Measurements from ENCODE around the gene FAM20C. TPM values are rescaled to one million over a fixed set of nuclear protein-coding genes. Genes with fewer than 3 reads are reported as not detected.

Gene FAM20C
- total and polyA plus RNA-seq, 10 of the 15 experiments (the other 5 are each of a cell fraction or from before 2014, with no cell fraction given): 0.44 TPM; not detected in 9

DNA sequence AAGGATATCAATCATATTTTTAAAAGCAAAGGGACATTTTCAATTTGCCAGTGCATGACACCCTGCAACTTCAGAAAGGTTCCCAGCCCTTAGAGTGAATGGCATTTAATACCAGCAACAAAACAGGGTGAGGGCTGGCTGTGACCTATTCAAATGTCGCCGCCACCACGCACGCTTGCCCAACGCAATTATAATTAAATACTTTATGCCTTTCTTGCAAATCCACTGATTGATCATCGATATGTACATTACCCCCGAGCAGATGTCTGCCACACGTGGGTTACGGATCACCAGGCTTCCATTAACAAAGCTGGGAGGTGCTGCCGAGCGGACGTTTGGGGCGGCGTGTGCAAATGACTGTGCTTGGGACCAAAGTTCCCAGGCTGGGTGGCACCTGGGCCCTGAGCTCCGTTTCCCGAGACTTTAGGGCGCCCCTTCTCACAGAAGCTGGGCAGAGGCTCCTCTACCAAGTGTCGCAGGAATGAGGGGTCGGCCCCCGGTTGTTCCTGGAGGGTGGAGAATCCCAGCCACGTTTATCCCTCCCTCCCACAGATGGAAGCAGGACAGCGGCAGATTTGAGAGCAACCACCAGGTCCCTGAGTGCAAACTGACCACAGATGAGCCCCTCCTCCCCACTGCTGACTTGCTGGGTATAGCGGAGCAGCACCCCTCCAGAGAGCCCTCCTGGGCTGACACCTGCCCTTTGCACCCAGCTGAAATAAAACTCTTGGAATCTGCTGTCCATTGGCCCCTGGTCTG, 101.5 kb downstream of the FAM20C start:
- BruUV-seq (replicated peaks): no TSS peak
- POLR2A ChIA-PET: no interaction called here
- DNase-seq (ENCODE audit: low read depth, low spot score) (no peak), FAIRE-seq (no peak), ATAC-seq (no peak)
- Histone ChIP-seq H3K36me3 (ENCODE audit: control insufficient read depth in 2 of 2, insufficient read depth in 2 of 2, low read length in 1 of 2) (no peaks in the 10 kb centered on the region), H3K4me1 (ENCODE audit: control insufficient read depth, insufficient read depth, low read length) (no peaks in the 10 kb centered on the region), H3K27ac (ENCODE audit: control insufficient read depth, insufficient read depth) (no peak overlapping the region), H3K4me3 (no peak overlapping the region), H4K20me1 (ENCODE audit: control insufficient read depth, insufficient read depth) (no peaks in the 10 kb centered on the region), H3K27me3 (replicated peaks in 1 of 2; ENCODE audit: control insufficient read depth in 2 of 2, insufficient read depth in 2 of 2, low read length in 1 of 2) (no peaks in the 10 kb centered on the region; a peak in 1 of 4 replicates), H2AFZ (ENCODE audit: control insufficient read depth, low read depth, low read length) (no peak overlapping the region), H3K79me2 (ENCODE audit: control insufficient read depth, insufficient read depth, low read length) (no peaks in the 10 kb centered on the region), H3K9ac (ENCODE audit: control insufficient read depth, insufficient read depth, low read length) (no peak overlapping the region), H3K4me2 (ENCODE audit: control insufficient read depth, insufficient read depth) (no peak overlapping the region), H3K9me3 (replicated peaks; ENCODE audit: control insufficient read depth, insufficient read depth, low read length) (peaks cover 2% of the 10 kb centered on the region; the same call in 2 of the 3 replicates)
- intact Hi-C loops (cut with micrococcal nuclease; ENCODE audit: unreplicated experiment): no loop called here
- RAD21 ChIA-PET (ENCODE audit: unreplicated experiment): no interaction called here
- TF ChIP-seq BCLAF1 (IDR thresholded peaks at IDR 0.05): no peak
- TF ChIP-seq RAD21 (IDR thresholded peaks at IDR 0.05; ENCODE audit: insufficient read depth, low read depth, low read length): no peak
- TF ChIP-seq WRNIP1 (IDR thresholded peaks at IDR 0.05; ENCODE audit: borderline replicate concordance, low read depth, low read length): no peak
- no peak for TF ChIP-seq NR2C1 (IDR thresholded peaks at IDR 0.05)
- TF ChIP-seq NRF1 (conservative IDR thresholded peaks at IDR 0.05; ENCODE audit: low read depth, low read length): no peak
- TF ChIP-seq ZBED1 (IDR thresholded peaks at IDR 0.05; ENCODE audit: borderline replicate concordance): no peak
- TF ChIP-seq SMAD5 (IDR thresholded peaks at IDR 0.05; ENCODE audit: low read depth): no peak
- WGBS (ENCODE audit: insufficient coverage, insufficient replicate concordance, low lambda C conversion rate, missing lambda C conversion rate): 63% methylated on average over 23 of the region's 23 CpGs
- SMC1A ChIA-PET (ENCODE audit: uncharacterized antibody, unreplicated experiment): no interaction called here
- CTCF ChIA-PET: no interaction called here
- in situ Hi-C loops (cut with MboI): no loop called here
